Thoracic aorta endothelial cell (primary cell): ENCODE data around the gene UQCRFS1. TPM values are rescaled to one million over a fixed set of nuclear protein-coding genes. Genes with fewer than 3 reads are reported as not detected.

Source experiments
- small RNA-seq: library from RNA; depleted of rRNA; stranded (forward); fragments of <200 nt; gene quantifications from one replicate; pipeline ENCODE3, GENCODE V24; 2012
- total RNA-seq: library from RNA; depleted of rRNA; stranded (reverse); fragments of >200 nt; gene quantifications from 2 replicates; pipeline ENCODE4 v1.2.3, GENCODE V29; 2012

UQCRFS1 gene
- 41.6 and 45.7 TPM in 2 replicates for total RNA-seq

DNA sequence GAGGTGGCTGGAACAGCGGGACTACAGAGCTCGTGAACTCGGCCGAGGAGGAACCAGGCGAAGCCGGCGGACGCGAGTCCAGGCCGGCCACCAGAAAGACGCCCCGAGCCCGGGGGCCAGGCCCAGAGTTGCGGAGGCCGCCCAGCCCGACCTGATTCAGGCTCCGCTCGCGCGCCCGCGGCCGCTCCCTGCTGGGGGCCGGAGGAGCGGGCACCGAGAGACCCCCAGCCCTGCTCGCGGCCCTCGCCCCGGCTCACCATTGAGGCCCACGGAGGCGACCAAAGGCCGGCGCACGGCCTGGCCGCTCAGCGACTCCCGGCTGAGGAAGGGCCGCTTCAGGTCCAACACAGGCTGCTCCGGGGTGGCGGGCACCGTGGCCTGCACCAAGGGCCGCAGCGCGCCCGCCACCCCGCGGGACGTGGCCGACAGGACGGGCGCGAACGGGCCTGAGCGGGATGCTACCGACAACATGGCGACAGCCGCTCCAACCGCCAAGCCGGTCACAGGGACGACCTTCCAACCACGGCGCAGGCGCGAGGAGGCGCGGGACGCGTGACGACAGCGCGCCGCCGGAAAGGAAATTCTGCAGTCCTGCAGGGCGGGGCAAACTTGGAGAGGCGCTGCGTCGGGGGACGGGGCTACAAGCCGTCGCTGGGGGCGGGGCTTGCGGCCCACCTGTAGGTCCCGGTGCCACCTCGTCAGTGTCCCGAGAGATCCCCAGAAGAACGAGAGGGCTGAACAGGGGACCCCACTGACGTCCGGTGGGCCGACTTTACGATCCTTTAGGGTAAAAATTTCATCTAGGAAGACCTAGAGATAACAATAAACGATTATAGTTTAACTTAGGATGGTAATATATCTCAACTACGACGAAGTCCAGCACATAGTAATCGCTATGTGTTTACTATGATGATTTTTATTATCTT lies at the start of gene UQCRFS1:
Gene UQCRFS1, minus strand, starts transcription at position 504 of the 926 bp plus-strand sequence. Its CDS starts 33 bp downstream, at position 471.

Small RNA genes within 50 kb of the gene (small RNA-seq; reads per million reads assigned to genes)
- not detected for gene RN7SL340P
